Measurements from ENCODE around the gene GMDS. TPM values are rescaled to one million over a fixed set of nuclear protein-coding genes. Genes with fewer than 3 reads are reported as not detected.

GMDS gene
- total RNA-seq, 1 donor from 2014 or later: 30.1 TPM

DNA sequence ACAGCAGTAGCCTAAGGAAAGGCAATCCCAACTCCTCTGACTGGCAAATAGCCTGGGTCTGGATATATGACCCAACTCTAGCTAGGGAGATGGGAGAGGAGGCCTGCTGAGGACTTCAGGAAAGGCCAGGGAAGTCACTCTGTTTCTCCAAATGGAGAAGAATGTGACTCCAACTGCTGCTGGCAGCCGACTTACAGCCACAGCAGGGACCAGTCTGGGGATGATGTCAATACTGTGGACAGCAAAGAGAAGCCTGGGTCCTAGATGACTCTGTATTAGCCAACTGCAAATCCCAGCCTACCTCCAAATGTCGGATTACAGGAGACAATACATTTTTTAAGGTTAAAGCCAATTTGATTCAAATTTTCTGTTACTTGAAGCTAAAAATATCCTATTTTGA, 403.1 kb downstream of the GMDS start:
- Mint-ChIP-seq H3K4me1 (no peaks in the 10 kb centered on the region), H3K27me3 (no peaks in the 10 kb centered on the region), H3K4me3 (no peak overlapping the region), H3K27ac (no peak overlapping the region), H3K36me3 (ENCODE audit: low read depth) (peaks cover 4% of the 10 kb centered on the region), H3K9me3 (no peaks in the 10 kb centered on the region)
- ChIA-PET CTCF (no interaction called here), POLR2A (no interaction called here)
- intact Hi-C loops (cut with micrococcal nuclease): no loop called here
- ATAC-seq (ENCODE audit: low read depth) (no peak), DNase-seq (no peak)
- TF ChIP-seq CTCF (IDR thresholded peaks at IDR 0.05): no peak

GRCh38 chr6:1841136-1841535, 404.3 kb downstream of the GMDS start:
- H3K27ac Mint-ChIP-seq: no peak overlapping the region
- H3K27me3 Mint-ChIP-seq: no peaks in the 10 kb centered on the region
- ATAC-seq (ENCODE audit: low read depth) (no peak), DNase-seq (no peak)
- H3K36me3 Mint-ChIP-seq (ENCODE audit: low read depth): no peaks in the 10 kb centered on the region
- H3K4me3 Mint-ChIP-seq: no peak overlapping the region
- ChIA-PET CTCF (no interaction called here), POLR2A (no interaction called here)
- no peaks in the 10 kb centered on the region for H3K9me3 Mint-ChIP-seq
- intact Hi-C loops (cut with micrococcal nuclease): no loop called here
- TF ChIP-seq CTCF (IDR thresholded peaks at IDR 0.05): no peak
- H3K4me1 Mint-ChIP-seq: no peaks in the 10 kb centered on the region

DNA sequence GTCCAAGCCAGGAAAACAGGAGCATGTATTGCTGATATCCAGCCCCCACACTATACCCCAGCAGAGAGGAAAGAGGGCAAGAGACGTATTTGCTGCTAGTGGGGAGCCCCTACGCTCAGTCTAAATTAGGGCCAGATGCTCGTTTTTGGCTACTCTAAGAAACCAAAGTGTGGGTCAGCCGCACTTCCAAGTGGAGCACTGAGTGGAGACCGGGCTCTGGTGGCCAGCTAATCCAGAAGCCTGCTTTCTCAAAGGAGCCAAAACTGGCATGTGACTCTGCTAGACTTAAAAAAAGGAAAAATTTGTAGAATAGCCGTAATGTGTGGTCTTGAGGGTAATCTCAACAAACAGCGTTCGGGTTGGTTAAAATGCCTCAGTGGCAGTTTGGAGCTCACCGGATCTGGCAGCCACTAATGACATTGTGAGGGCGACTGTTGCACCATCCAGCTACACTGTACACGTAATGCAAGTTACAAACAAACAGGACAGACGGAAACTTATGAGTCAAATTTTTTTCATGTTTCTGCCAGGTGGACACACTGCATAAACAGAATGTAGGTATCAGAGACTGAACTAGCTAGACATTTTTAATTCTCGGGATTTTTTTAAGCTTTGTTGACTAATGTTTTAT, 404.8 kb downstream of the GMDS start:
- no peak for TF ChIP-seq CTCF (IDR thresholded peaks at IDR 0.05)
- Mint-ChIP-seq H3K9me3 (no peaks in the 10 kb centered on the region), H3K27ac (no peak overlapping the region), H3K4me1 (no peaks in the 10 kb centered on the region), H3K4me3 (no peak overlapping the region), H3K27me3 (no peaks in the 10 kb centered on the region), H3K36me3 (ENCODE audit: low read depth) (no peaks in the 10 kb centered on the region)
- CTCF ChIA-PET: no interaction called here
- DNase-seq: no peak
- no peak for ATAC-seq (ENCODE audit: low read depth)
- intact Hi-C loops (cut with micrococcal nuclease): no loop called here
- POLR2A ChIA-PET: no interaction called here

DNA sequence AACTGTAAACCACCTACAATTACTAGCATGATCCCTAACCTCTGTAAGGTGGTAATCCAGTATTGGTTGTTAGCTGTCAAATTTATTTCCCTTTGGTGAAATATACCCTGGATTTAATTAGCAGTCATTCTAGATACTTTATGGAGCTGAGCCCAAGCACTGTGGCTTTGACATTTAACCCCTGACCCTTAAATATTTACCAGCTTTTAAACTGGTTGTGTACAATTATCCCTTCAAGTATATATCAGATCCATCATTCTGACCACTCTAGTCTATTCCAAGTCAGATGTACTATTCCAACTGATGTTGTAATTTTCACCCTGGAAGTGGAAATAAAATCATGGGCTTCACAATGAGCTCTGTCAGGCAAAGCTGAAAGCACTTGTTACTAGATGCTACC, 406.0 kb downstream of the GMDS start:
- no peak for TF ChIP-seq CTCF (IDR thresholded peaks at IDR 0.05)
- Mint-ChIP-seq H3K4me1 (no peaks in the 10 kb centered on the region), H3K36me3 (ENCODE audit: low read depth) (no peaks in the 10 kb centered on the region), H3K27ac (no peak overlapping the region), H3K4me3 (no peak overlapping the region), H3K9me3 (no peaks in the 10 kb centered on the region), H3K27me3 (no peaks in the 10 kb centered on the region)
- no peak for DNase-seq
- POLR2A ChIA-PET: interaction anchor here (0.6 kb wide), 1 partner anchor 27 kb away, joined by 6 read pairs; no protein-coding TSS in a partner anchor
- intact Hi-C loops (cut with micrococcal nuclease): no loop called here
- CTCF ChIA-PET: no interaction called here
- no peak for ATAC-seq (ENCODE audit: low read depth)

GRCh38 chr6:1838604-1839213, 406.7 kb downstream of the GMDS start:
- H3K27me3 Mint-ChIP-seq: no peaks in the 10 kb centered on the region
- POLR2A ChIA-PET: no interaction called here
- no peaks in the 10 kb centered on the region for H3K4me1 Mint-ChIP-seq
- ATAC-seq (ENCODE audit: low read depth) (no peak), DNase-seq (no peak)
- H3K4me3 Mint-ChIP-seq: no peak overlapping the region
- TF ChIP-seq CTCF (IDR thresholded peaks at IDR 0.05): no peak
- H3K36me3 Mint-ChIP-seq (ENCODE audit: low read depth): no peaks in the 10 kb centered on the region
- H3K9me3 Mint-ChIP-seq: no peaks in the 10 kb centered on the region
- intact Hi-C loops (cut with micrococcal nuclease): no loop called here
- CTCF ChIA-PET: no interaction called here
- no peak overlapping the region for H3K27ac Mint-ChIP-seq
